Upper lobe of right lung (tissue), 1 donor: ENCODE measurements around the gene TGFBI. TPM values are rescaled to one million over a fixed set of nuclear protein-coding genes. Genes with fewer than 3 reads are reported as not detected.

Experiments
- ATAC-seq: fragments of 200-7000 bp; cut with Tn5 transposase; one replicate; pipeline ENCODE4 v1.9.1; 2020; ENCODE audit warnings: mild to moderate bottlenecking, moderate library complexity
- DNase-seq: peaks from one replicate; pipeline ENCODE4 v3.0.0-alpha.2; 2020
- H3K27ac ChIP-seq: fragments of 200-600 bp; one replicate; pipeline ENCODE4 v1.8.0; 2022
- H3K27me3 ChIP-seq: fragments of 200-600 bp; one replicate; pipeline ENCODE4 v1.8.0; 2022; ENCODE audit warnings: mild to moderate bottlenecking
- H3K36me3 ChIP-seq: fragments of 200-600 bp; one replicate; pipeline ENCODE4 v1.8.0; 2022
- H3K4me1 ChIP-seq: fragments of 200-600 bp; one replicate; pipeline ENCODE4 v1.8.0; 2022
- H3K4me3 ChIP-seq: fragments of 200-600 bp; one replicate; pipeline ENCODE4 v1.8.0; 2022; ENCODE audit warnings: mild to moderate bottlenecking
- H3K9me3 ChIP-seq: fragments of 200-600 bp; one replicate; pipeline ENCODE4 v1.8.0; 2022
- intact Hi-C: fragments of 100-400 bp; cut with DNase I; formaldehyde crosslinking; loops from one replicate; pipeline ENCODE4 v1.11.0; 2022
- total RNA-seq: library from RNA; stranded (reverse); fragmentation: NEBNext Ultra II Directional; extraction: Animal tissue kit (Norgen Biotek cat#: 25700); gene quantifications from one replicate; pipeline ENCODE4 v1.2.1, GENCODE V29; 2021
- TF ChIP-seq, protein P1 (sequence below): fragments of 200-600 bp; IDR thresholded peaks from one replicate; pipeline ENCODE4 v1.8.0; 2022; ENCODE audit warnings: antibody characterized with exemption
- donor health status: DM: no; HTN: yes; CAD: no; lungs with severe emphysema.

TGFBI gene
- total RNA-seq, 1 donor from 2014 or later = 96.7 TPM

DNA sequence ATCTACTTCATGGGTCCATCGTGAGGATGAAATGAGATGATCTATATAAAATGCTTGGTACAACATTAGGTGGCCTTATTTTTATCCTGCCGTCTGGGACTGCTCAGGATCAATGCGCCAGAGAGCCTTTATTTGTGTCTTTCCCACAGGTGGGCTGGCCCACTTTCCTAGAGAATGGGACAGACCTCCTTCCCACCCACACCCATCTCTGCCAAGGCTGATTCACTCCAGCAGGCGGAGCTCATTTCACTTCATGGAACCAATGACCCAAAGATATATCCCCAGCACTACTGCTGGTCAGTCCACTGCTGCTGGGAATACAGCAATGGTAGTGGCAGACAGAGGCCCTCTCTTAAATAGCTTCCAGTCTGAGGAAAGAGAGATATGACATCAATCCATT is 35.7 kb downstream of the TGFBI start:
- Histone ChIP-seq H3K4me3 (no peak overlapping the region), H3K4me1 (peaks cover 7% of the 10 kb centered on the region), H3K27me3 (no peaks in the 10 kb centered on the region), H3K9me3 (no peaks in the 10 kb centered on the region), H3K27ac (no peak overlapping the region), H3K36me3 (peaks cover 3% of the 10 kb centered on the region)
- ATAC-seq (no peak), DNase-seq (no peak)
- intact Hi-C loops = no loop called here
- TF ChIP-seq, protein P1, sequence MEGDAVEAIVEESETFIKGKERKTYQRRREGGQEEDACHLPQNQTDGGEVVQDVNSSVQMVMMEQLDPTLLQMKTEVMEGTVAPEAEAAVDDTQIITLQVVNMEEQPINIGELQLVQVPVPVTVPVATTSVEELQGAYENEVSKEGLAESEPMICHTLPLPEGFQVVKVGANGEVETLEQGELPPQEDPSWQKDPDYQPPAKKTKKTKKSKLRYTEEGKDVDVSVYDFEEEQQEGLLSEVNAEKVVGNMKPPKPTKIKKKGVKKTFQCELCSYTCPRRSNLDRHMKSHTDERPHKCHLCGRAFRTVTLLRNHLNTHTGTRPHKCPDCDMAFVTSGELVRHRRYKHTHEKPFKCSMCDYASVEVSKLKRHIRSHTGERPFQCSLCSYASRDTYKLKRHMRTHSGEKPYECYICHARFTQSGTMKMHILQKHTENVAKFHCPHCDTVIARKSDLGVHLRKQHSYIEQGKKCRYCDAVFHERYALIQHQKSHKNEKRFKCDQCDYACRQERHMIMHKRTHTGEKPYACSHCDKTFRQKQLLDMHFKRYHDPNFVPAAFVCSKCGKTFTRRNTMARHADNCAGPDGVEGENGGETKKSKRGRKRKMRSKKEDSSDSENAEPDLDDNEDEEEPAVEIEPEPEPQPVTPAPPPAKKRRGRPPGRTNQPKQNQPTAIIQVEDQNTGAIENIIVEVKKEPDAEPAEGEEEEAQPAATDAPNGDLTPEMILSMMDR = no peak

DNA sequence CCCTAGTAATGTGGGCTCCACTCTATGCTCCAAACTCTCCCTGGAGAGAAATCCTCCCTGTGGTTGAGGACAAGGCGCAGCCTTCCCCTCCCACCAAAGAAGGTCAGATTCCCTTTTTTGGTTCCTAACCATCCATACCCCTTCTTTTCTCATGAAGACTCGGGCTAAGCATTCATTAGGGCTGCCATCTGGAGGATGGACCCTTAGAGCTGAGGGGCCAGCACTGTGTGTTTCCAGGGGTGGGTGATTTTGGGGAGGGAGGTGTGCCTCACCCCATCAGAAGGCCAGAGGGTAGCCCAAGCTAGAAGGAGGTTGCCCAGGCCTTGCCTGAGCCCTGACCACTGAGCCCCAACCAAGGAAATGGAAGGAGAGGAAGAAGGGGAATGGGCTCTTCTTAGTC is 36.8 kb downstream of the TGFBI start:
- H3K27ac ChIP-seq = no peak overlapping the region
- TF ChIP-seq, protein P1 = no peak
- intact Hi-C loops = no loop called here
- H3K4me1 ChIP-seq = peaks cover 7% of the 10 kb centered on the region
- H3K36me3 ChIP-seq = no peaks in the 10 kb centered on the region
- DNase-seq (no peak), ATAC-seq (no peak)
- H3K9me3 ChIP-seq = no peaks in the 10 kb centered on the region
- H3K4me3 ChIP-seq = no peak overlapping the region
- no peaks in the 10 kb centered on the region for H3K27me3 ChIP-seq

DNA sequence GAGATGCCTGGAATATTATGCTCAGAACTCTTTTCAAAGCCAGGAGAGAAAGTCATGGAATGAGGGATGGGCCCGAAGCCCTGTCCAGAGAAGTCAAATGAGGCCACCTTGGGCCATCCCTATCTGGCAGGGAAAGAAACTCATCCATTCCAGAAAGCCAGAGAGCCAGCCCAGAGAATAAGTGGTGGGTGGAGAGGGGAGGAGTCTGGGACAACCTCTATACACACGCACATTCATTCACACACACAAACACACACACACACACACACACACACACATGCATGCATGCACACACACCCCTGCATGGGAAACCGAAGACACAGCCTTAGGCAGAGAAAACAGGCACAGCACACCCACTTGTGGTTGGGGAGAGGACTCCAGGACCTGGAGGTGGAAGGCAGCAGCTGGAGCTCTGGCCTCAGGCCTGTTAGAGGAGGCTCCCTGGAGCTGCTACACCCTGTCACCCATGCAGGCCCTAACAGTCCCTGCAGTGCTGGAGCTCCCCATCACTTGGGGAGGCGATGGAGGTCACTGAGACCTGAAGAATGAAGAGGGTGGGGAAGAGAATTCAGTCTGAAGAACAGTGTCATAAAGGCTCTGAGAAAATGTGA is 38.0 kb downstream of the TGFBI start:
- intact Hi-C loops = no loop called here
- no peaks in the 10 kb centered on the region for H3K36me3 ChIP-seq
- DNase-seq = no peak

DNA sequence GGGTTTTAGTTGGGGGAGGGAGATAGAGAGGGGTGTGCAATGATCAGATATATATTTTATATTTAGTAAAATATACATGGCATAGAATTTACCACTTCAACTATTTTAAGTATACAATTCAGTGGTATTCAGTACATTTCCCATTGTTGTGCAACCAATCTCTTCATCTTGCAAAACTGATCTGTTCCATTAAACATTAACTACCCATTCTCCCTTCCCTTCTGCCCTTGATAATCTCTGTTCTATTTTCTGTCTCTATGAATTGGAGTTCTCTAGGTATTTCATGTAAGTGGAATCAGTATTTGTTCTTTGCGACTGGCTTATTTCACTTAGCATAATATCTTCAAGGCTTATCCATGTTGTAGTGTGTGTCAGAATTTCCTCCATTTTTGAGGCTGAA is 38.6 kb downstream of the TGFBI start:
- Histone ChIP-seq H3K36me3 (no peaks in the 10 kb centered on the region), H3K4me3 (no peak overlapping the region), H3K9me3 (no peaks in the 10 kb centered on the region), H3K27ac (no peak overlapping the region), H3K4me1 (peaks cover 7% of the 10 kb centered on the region), H3K27me3 (no peaks in the 10 kb centered on the region)
- intact Hi-C loops = no loop called here
- TF ChIP-seq, protein P1 = no peak
- DNase-seq = no peak
- ATAC-seq = no peak

More for the DNA sequence above, 38.0 kb downstream of the TGFBI start:
- no peaks in the 10 kb centered on the region for H3K9me3 ChIP-seq
- peaks cover 7% of the 10 kb centered on the region for H3K4me1 ChIP-seq
- TF ChIP-seq, protein P1 = no peak
- no peak overlapping the region for H3K27ac ChIP-seq
- no peaks in the 10 kb centered on the region for H3K27me3 ChIP-seq
- ATAC-seq = peak; percentile 56
- no peak overlapping the region for H3K4me3 ChIP-seq

DNA sequence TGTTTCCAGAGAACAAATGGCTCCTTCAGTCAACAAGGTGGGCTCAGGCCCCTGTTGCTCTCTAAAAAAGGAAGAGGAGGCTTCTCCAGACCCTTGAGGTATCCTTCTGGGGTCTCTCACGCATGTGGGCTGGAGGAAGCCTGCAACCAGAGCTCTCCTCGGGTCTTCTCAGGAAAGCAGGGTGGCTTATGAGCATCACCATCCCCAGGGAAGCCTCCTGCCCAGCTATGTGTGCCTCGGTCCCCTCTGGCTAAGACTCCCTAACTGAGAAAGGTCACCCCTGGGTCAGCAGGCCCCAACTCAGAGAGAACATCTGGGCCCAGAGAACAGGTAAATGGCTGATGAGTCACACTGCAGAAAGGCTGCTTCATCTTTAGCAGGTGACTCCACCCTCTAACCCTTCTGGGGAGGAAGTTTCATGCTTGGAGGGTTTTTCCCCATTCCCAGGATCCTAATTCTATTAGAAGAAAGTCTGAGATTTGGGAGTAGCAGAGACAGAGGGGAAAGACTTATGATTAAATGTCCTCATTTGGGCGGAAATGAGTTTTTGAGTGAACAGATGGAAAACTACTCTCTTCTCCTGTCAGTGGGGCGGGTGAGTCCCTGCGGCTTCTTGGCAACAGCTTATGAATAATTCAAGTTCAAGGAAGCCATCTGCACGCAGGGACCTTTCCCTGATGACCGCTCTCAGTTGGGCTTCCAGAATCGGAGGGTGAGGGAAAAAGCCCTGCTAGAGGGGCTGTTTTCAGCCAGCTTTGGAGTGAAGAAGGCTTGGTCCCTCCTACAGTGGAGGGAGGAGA is 41.9 kb downstream of the TGFBI start:
- Histone ChIP-seq H3K4me3 (no peak overlapping the region), H3K4me1 (peaks cover 7% of the 10 kb centered on the region), H3K27ac (no peak overlapping the region), H3K27me3 (no peaks in the 10 kb centered on the region), H3K36me3 (no peaks in the 10 kb centered on the region), H3K9me3 (no peaks in the 10 kb centered on the region)
- DNase-seq (no peak), ATAC-seq (no peak)
- intact Hi-C loops = no loop called here
- TF ChIP-seq, protein P1 = no peak
